Mucosa of descending colon (tissue), 3 donors: ENCODE data around the gene MAN2B2. TPM values are rescaled to one million over a fixed set of nuclear protein-coding genes. Genes with fewer than 3 reads are reported as not detected.

Source experiments
- ATAC-seq: fragments of 200-7000 bp; cut with Tn5 transposase; one replicate; pipeline ENCODE4 v1.9.1; 2020; ENCODE audit warnings: mild to moderate bottlenecking, moderate library complexity
- DNase-seq, 3 donors: peaks; one replicate each; pipeline ENCODE4 v3.0.0-alpha.2; 2020
- H3K36me3 ChIP-seq: fragments of 200-600 bp; one replicate; pipeline ENCODE4 v1.8.0; 2021; ENCODE audit warnings: low read depth, mild to moderate bottlenecking
- H3K4me1 ChIP-seq: fragments of 200-600 bp; one replicate; pipeline ENCODE4 v1.8.0; 2021; ENCODE audit warnings: low read depth, mild to moderate bottlenecking
- H3K4me3 ChIP-seq: fragments of 200-600 bp; one replicate; pipeline ENCODE4 v1.8.0; 2021; ENCODE audit warnings: mild to moderate bottlenecking
- H3K9me3 ChIP-seq: fragments of 200-600 bp; one replicate; pipeline ENCODE4 v1.8.0; 2021; ENCODE audit warnings: mild to moderate bottlenecking
- CTCF ChIP-seq: fragments of 200-600 bp; IDR thresholded peaks from one replicate; pipeline ENCODE4 v1.8.0; 2022; ENCODE audit warnings: antibody characterized with exemption, mild to moderate bottlenecking
- intact Hi-C, 2 donors: fragments of 100-400 bp; cut with DNase I in 1 of 2; cut with micrococcal nuclease in 1 of 2; formaldehyde crosslinking; loops; one replicate each; pipeline versions ENCODE4 v1.11.0 to v1.11.1; 2022; cut with DNase I, micrococcal nuclease
- total RNA-seq, 3 donors: library from RNA; stranded (reverse); fragmentation: NEBNext Ultra II Directional in 2 of 3; extraction: Animal tissue kit (Norgen Biotek cat#: 25700) in 2 of 3; gene quantifications; one replicate each; pipeline versions ENCODE4 v1.2.1 to v1.2.4, GENCODE V29; 2021 to 2023
- donor health status: DM: no; HTN: no; CAD: no; lungs with moderate emphysema.
- donor health status: DM: no; HTN: no; CAD: no.
- donor health status: DM: no; HTN: yes; CAD: no.

Gene MAN2B2
- total RNA-seq, 3 donors from 2014 or later, result 24.1 to 28.2 (median 27.2) TPM

DNA sequence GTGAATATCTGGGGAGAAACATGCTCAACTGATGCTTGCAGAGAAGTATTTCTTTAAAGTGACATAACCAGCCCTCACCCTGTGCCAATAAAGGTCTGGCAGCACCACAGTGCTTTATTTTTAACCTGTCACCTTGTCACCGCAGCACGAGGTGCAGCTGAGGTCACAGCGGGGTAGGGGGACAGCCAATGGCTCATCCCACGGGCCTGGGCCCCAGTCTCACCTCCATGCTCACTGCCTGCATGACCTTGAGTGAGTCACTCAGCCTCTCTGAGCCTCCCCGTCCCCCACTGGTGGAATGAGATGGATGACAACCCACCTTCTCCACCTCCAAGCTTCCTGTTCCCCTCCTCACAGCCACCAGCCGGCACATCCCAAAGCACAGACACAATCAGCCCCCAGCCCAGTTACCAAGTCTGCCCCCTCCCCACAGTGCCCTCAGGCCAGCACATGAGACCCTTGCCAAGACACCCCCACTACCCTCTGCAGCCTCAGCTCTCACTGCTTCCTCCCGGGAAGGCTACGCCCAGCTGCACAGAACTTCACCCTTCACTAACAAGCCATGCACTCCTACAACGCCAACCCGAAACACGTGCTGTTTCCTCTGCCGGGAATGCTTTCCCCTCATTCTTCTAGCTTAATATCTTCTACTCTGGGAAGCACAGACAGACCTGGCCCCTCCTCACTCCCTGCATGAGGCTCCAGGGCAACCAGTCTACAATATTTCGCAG lies 24.9 kb upstream of the MAN2B2 start:
- intact Hi-C loops, result no loop called here

DNA sequence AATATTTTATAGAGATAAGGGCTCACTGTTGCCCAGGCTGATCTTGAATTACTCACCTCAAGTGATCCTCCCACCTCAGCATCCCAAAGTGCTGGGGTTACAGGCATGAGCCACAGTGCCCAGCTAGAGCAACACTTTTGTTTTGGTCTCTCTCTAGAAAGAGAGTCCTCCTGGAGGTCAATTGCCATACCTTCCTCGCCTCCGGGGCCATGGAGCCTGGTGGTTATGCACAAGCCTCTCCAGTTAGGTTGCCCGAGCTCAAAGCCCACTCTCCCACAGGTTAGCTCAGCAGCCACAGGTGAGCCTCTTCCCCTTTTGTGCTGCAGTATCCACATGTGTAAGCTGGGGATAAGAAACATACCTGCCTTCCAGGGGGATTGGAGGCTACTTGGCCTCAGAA lies 24.2 kb upstream of the MAN2B2 start:
- H3K4me1 ChIP-seq, result no peaks in the 10 kb centered on the region
- no peak for TF ChIP-seq CTCF
- no peak overlapping the region for H3K4me3 ChIP-seq
- peaks cover 5% of the 10 kb centered on the region for H3K9me3 ChIP-seq
- ATAC-seq (no peak), DNase-seq (no peak)
- H3K36me3 ChIP-seq, result no peaks in the 10 kb centered on the region
- intact Hi-C loops, result no loop called here

More for the DNA sequence above, 24.9 kb upstream of the MAN2B2 start:
- TF ChIP-seq CTCF, result no peak
- DNase-seq (no peak), ATAC-seq (no peak)
- no peaks in the 10 kb centered on the region for H3K36me3 ChIP-seq
- H3K4me1 ChIP-seq, result no peaks in the 10 kb centered on the region
- peaks cover 5% of the 10 kb centered on the region for H3K9me3 ChIP-seq
- no peak overlapping the region for H3K4me3 ChIP-seq

GRCh38 chr4:6551660-6552059 lies 23.3 kb upstream of the MAN2B2 start:
- no peak overlapping the region for H3K4me3 ChIP-seq
- intact Hi-C loops, result no loop called here
- TF ChIP-seq CTCF, result no peak
- ATAC-seq (no peak), DNase-seq (no peak)
- no peaks in the 10 kb centered on the region for H3K36me3 ChIP-seq
- peaks cover 5% of the 10 kb centered on the region for H3K9me3 ChIP-seq
- H3K4me1 ChIP-seq, result no peaks in the 10 kb centered on the region

DNA sequence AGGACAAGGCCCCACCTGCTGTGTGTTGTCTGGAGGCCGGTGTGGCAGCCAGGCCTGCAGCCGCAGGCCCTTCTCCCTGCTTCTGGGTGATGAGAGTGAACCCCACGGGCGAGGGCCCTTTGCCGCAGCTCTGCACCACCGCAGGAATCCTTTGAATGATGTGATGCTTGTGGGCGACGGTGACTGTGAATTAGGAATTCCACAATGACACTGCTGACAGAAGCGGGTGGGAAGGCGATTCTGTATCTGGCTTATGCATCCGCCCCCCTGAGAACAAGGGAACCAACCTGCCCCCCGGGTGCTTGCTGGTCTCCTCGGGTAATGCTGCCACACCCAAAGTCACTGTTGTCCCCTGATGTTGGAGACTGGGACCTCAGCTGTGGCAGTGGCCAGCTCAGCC lies 19.5 kb upstream of the MAN2B2 start:
- Histone ChIP-seq H3K4me3 (no peak overlapping the region), H3K9me3 (peaks cover 5% of the 10 kb centered on the region), H3K4me1 (no peaks in the 10 kb centered on the region), H3K36me3 (no peaks in the 10 kb centered on the region)
- intact Hi-C loops, result no loop called here
- ATAC-seq, result no peak
- TF ChIP-seq CTCF, result no peak
- no peak for DNase-seq

DNA sequence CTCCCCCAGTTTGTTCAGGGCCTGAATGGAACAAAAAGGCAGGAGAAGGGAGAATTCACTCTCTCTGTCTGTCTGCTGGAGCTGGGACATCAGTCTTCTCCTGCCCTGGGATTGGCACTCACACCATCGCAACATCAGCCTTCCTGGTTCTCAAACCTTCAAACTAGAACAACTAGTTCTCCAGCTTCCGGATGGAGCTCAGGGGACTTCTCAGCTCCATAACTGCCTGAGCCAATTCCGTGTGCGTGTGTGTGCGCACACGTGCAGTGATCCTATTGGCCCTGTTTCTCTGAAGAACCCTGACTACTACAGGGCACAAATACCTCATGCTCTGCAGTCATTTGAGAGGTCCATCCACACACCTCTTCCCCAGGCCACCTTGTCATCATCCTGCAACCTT lies 18.7 kb upstream of the MAN2B2 start:
- no peaks in the 10 kb centered on the region for H3K36me3 ChIP-seq
- no peaks in the 10 kb centered on the region for H3K4me1 ChIP-seq
- TF ChIP-seq CTCF, result no peak
- intact Hi-C loops, result no loop called here
- ATAC-seq, result no peak
- no peak overlapping the region for H3K4me3 ChIP-seq
- H3K9me3 ChIP-seq, result peaks cover 5% of the 10 kb centered on the region
- DNase-seq, result no peak

GRCh38 chr4:6557185-6557584 lies 17.8 kb upstream of the MAN2B2 start:
- H3K36me3 ChIP-seq, result no peaks in the 10 kb centered on the region
- H3K9me3 ChIP-seq, result no peaks in the 10 kb centered on the region
- H3K4me1 ChIP-seq, result no peaks in the 10 kb centered on the region
- H3K4me3 ChIP-seq, result no peak overlapping the region
- no peak for ATAC-seq
- TF ChIP-seq CTCF, result no peak
- DNase-seq, result no peak
- intact Hi-C loops, result no loop called here
